Activated CD8-positive, alpha-beta T cell treated with anti-CD3 and anti-CD28 coated beads for 36 hours (primary cell): ENCODE data around the gene FYN. TPM values are rescaled to one million over a fixed set of nuclear protein-coding genes. Genes with fewer than 3 reads are reported as not detected.
"Not testable (repeated sequence)": the region's sequence is repeated elsewhere in the genome, so short reads cannot be mapped to it uniquely, and the experiment has no call there.

Source experiments
- ATAC-seq: fragments of 200-7000 bp; cut with Tn5 transposase; one replicate; pipeline ENCODE4 v1.10.0; 2021; ENCODE audit warnings: mild to moderate bottlenecking, moderate library complexity
- CTCF ChIA-PET: fragments of 350-600 bp; sonication (Branson Sonifier 250); formaldehyde crosslinking; loops from one replicate; lab custom pipeline; 2021; ENCODE audit warnings: antibody characterized with exemption; lab: Charles Lee
- POLR2A ChIA-PET: fragments of 350-600 bp; sonication (Branson Sonifier 250); formaldehyde crosslinking; loops from one replicate; lab custom pipeline; 2021; ENCODE audit warnings: antibody characterized with exemption; lab: Charles Lee
- DNase-seq: peaks from one replicate; pipeline ENCODE4 v3.0.0-alpha.2; 2020
- H3K27ac Mint-ChIP-seq: one replicate; pipeline ENCODE4 v1.8.0; 2021; ENCODE audit warnings: mild to moderate bottlenecking, mixed read lengths
- H3K27me3 Mint-ChIP-seq: one replicate; pipeline ENCODE4 v1.8.0; 2021; ENCODE audit warnings: mixed read lengths
- H3K36me3 Mint-ChIP-seq: one replicate; pipeline ENCODE4 v1.8.0; 2021; ENCODE audit warnings: low read depth, mixed read lengths
- H3K4me1 Mint-ChIP-seq: one replicate; pipeline ENCODE4 v1.8.0; 2021; ENCODE audit warnings: low read depth, mixed read lengths
- H3K4me3 Mint-ChIP-seq: one replicate; pipeline ENCODE4 v1.8.0; 2021; ENCODE audit warnings: mild to moderate bottlenecking, moderate library complexity, mixed read lengths
- H3K9me3 Mint-ChIP-seq: one replicate; pipeline ENCODE4 v1.8.0; 2021; ENCODE audit warnings: mixed read lengths
- CTCF ChIP-seq: fragments of 200-600 bp; IDR thresholded peaks from one replicate; pipeline ENCODE4 v1.8.0; 2022; ENCODE audit warnings: antibody characterized with exemption, mild to moderate bottlenecking
- intact Hi-C: fragments of 100-400 bp; cut with micrococcal nuclease; formaldehyde crosslinking; loops from one replicate; pipeline ENCODE4 v1.10.0; 2022
- total RNA-seq, 2 experiments: library from RNA; stranded (reverse); gene quantifications; one replicate each; pipeline ENCODE4 v1.2.3, GENCODE V29; 2021

Gene FYN
- total RNA-seq, 2 experiments from 2014 or later: 384 to 386 TPM

GRCh38 chr6:111685058-111685457 is 188.2 kb downstream of the FYN start:
- ATAC-seq (no peak), DNase-seq (no peak)
- peaks cover 79% of the 10 kb centered on the region for H3K36me3 Mint-ChIP-seq
- peak overlapping the region; percentile 74 for H3K27ac Mint-ChIP-seq
- intact Hi-C loops: no loop called here
- CTCF ChIA-PET: interaction anchor here (0.9 kb wide), 1 partner anchor 17 kb away, joined by 3 read pairs; no protein-coding TSS in a partner anchor
- H3K4me3 Mint-ChIP-seq: no peak overlapping the region
- H3K27me3 Mint-ChIP-seq: no peaks in the 10 kb centered on the region
- H3K9me3 Mint-ChIP-seq: no peaks in the 10 kb centered on the region
- POLR2A ChIA-PET: interaction anchor here (0.7 kb wide), 2 partner anchors 11 to 15 kb away, joined by 3 read pairs; no protein-coding TSS in a partner anchor
- no peak for TF ChIP-seq CTCF
- peaks cover 76% of the 10 kb centered on the region for H3K4me1 Mint-ChIP-seq

- Mint-ChIP-seq H3K9me3 (no peaks in the 10 kb centered on the region), H3K27me3 (no peaks in the 10 kb centered on the region), H3K4me1 (peaks cover 82% of the 10 kb centered on the region), H3K36me3 (peaks cover 80% of the 10 kb centered on the region), H3K27ac (peak overlapping the region; percentile 74), H3K4me3 (no peak overlapping the region)
- ATAC-seq (no peak), DNase-seq (no peak)
- intact Hi-C loops: no loop called here
- no peak for TF ChIP-seq CTCF
- ChIA-PET CTCF (no interaction called here), POLR2A (no interaction called here)
Measured at GRCh38 chr6:111683749-111684267, 189.4 kb downstream of the FYN start.

GRCh38 chr6:111683157-111683556 is 190.1 kb downstream of the FYN start:
- H3K4me3 Mint-ChIP-seq: no peak overlapping the region
- no peaks in the 10 kb centered on the region for H3K27me3 Mint-ChIP-seq
- H3K4me1 Mint-ChIP-seq: peaks cover 84% of the 10 kb centered on the region
- H3K36me3 Mint-ChIP-seq: peaks cover 86% of the 10 kb centered on the region
- peak overlapping the region; percentile 42 for H3K27ac Mint-ChIP-seq
- ChIA-PET CTCF (interaction anchor here (1.2 kb wide), 1 partner anchor 17 kb away, joined by 3 read pairs; no protein-coding TSS in a partner anchor), POLR2A (no interaction called here)
- H3K9me3 Mint-ChIP-seq: no peaks in the 10 kb centered on the region
- DNase-seq: no peak
- ATAC-seq: no peak
- no peak for TF ChIP-seq CTCF
- intact Hi-C loops: no loop called here

GRCh38 chr6:111681860-111682259 is 191.4 kb downstream of the FYN start:
- intact Hi-C loops: no loop called here
- Mint-ChIP-seq H3K9me3 (no peaks in the 10 kb centered on the region), H3K36me3 (peaks cover 85% of the 10 kb centered on the region), H3K4me3 (no peak overlapping the region), H3K27ac (peak overlapping the region; percentile 67), H3K27me3 (no peaks in the 10 kb centered on the region), H3K4me1 (peaks cover 79% of the 10 kb centered on the region)
- CTCF ChIA-PET: interaction anchor here (1.2 kb wide), 1 partner anchor 15 kb away, joined by 3 read pairs; no protein-coding TSS in a partner anchor
- POLR2A ChIA-PET: no interaction called here
- no peak for TF ChIP-seq CTCF
- DNase-seq: no peak
- ATAC-seq: no peak

- H3K27me3 Mint-ChIP-seq, DNase-seq, H3K4me3 Mint-ChIP-seq, ATAC-seq, intact Hi-C loops, H3K9me3 Mint-ChIP-seq, CTCF ChIA-PET: not testable (repeated sequence)
- Mint-ChIP-seq H3K27ac (peak overlapping the region; percentile 67), H3K4me1 (peaks cover 78% of the 10 kb centered on the region), H3K36me3 (peaks cover 86% of the 10 kb centered on the region)
- POLR2A ChIA-PET: interaction anchor here (1.2 kb wide), 1 partner anchor 215 kb away, joined by 4 read pairs; no protein-coding TSS in a partner anchor
Measured at GRCh38 chr6:111680811-111681609, 192.2 kb downstream of the FYN start.
